Measurements from ENCODE around the gene RLBP1.

DNA sequence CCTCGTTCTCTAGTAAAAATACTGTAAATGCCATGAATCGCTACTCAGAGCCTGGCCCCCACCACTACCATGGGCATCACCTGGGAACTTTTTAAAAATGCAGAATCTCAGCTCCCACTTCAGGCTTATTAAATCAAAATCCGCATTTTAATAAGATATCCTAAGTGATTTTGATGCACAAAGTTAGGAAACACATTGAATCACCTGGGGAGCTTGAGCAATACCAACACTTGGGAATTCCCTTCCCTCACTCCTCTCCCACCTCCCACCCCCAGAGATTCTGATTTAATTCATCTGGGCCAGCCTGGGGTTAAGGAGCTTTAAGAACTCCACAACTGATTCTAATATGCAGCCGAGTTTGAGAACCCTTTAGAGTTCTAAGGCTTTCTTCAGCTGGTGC, 26.8 kb downstream of the RLBP1 start:
- TF ChIP-seq REST (IDR thresholded peaks at IDR 0.05; ENCODE audit: borderline replicate concordance): no peak
- TF ChIP-seq, protein P1, sequence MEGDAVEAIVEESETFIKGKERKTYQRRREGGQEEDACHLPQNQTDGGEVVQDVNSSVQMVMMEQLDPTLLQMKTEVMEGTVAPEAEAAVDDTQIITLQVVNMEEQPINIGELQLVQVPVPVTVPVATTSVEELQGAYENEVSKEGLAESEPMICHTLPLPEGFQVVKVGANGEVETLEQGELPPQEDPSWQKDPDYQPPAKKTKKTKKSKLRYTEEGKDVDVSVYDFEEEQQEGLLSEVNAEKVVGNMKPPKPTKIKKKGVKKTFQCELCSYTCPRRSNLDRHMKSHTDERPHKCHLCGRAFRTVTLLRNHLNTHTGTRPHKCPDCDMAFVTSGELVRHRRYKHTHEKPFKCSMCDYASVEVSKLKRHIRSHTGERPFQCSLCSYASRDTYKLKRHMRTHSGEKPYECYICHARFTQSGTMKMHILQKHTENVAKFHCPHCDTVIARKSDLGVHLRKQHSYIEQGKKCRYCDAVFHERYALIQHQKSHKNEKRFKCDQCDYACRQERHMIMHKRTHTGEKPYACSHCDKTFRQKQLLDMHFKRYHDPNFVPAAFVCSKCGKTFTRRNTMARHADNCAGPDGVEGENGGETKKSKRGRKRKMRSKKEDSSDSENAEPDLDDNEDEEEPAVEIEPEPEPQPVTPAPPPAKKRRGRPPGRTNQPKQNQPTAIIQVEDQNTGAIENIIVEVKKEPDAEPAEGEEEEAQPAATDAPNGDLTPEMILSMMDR (IDR thresholded peaks at IDR 0.05; ENCODE audit: poor library complexity, severe bottlenecking): no peak
- TF ChIP-seq TAF1 (IDR thresholded peaks at IDR 0.05; ENCODE audit: low read depth): no peak
- no peak for TF ChIP-seq EP300 (conservative IDR thresholded peaks at IDR 0.05; ENCODE audit: poor library complexity, severe bottlenecking)
- no peak for TF ChIP-seq POLR2AphosphoS5 (IDR thresholded peaks at IDR 0.05)

Data from neural cell (in vitro differentiated cells).